Neuronal stem cell (in vitro differentiated cells): Measurements from ENCODE around the gene MYPN.

ENCODE experiments used
- DNase-seq: peaks from one replicate; pipeline ENCODE4 v3.0.0-alpha.2; 2013; ENCODE audit warnings: low spot score
- H2AFZ ChIP-seq: one replicate; pipeline ENCODE4 v1.6.1; 2013; ENCODE audit warnings: mild to moderate bottlenecking, low read length, inconsistent platforms
- H2AK5ac ChIP-seq: 2 replicates; pipeline ENCODE4 v1.6.1; 2013; ENCODE audit warnings: low read depth, mild to moderate bottlenecking, inconsistent platforms, low read length, moderate library complexity, mixed read lengths
- H2BK120ac ChIP-seq: 2 replicates; pipeline ENCODE4 v1.6.1; 2013; ENCODE audit warnings: low read depth, mild to moderate bottlenecking, inconsistent platforms, low read length, moderate library complexity, mixed read lengths
- H2BK12ac ChIP-seq: one replicate; pipeline ENCODE4 v1.6.1; 2013; ENCODE audit warnings: low read length, inconsistent platforms
- H2BK15ac ChIP-seq: 2 replicates; pipeline ENCODE4 v1.6.1; 2013; ENCODE audit warnings: mild to moderate bottlenecking, low read length, inconsistent platforms, mixed read lengths
- H2BK5ac ChIP-seq: one replicate; pipeline ENCODE4 v1.6.1; 2013; ENCODE audit warnings: inconsistent platforms, mild to moderate bottlenecking, low read length, moderate library complexity
- H3K14ac ChIP-seq: one replicate; pipeline ENCODE4 v1.6.1; 2013; ENCODE audit warnings: low read length, inconsistent platforms
- H3K18ac ChIP-seq: 2 replicates; pipeline ENCODE4 v1.6.1; 2013; ENCODE audit warnings: low read length, inconsistent platforms
- H3K23ac ChIP-seq: 2 replicates; pipeline ENCODE4 v1.6.1; 2013; ENCODE audit warnings: low read depth, mild to moderate bottlenecking, mixed read lengths, low read length, inconsistent platforms; ENCODE audit not compliant: poor library complexity
- H3K27ac ChIP-seq: replicated peaks from 3 replicates; pipeline ENCODE4 v1.5.1; 2013; ENCODE audit warnings: low read length, inconsistent platforms
- H3K27me3 ChIP-seq, 3 experiments: 2 replicates each; pipeline ENCODE4 v1.6.1; 2013; ENCODE audit warnings: low read length in 3 of 3, mild to moderate bottlenecking in 2 of 3, inconsistent platforms in 1 of 3, low read depth in 1 of 3, mixed read lengths in 1 of 3, moderate library complexity in 1 of 3; ENCODE audit not compliant: control insufficient read depth in 3 of 3, insufficient read depth in 3 of 3
- H3K36me3 ChIP-seq, 2 donors: replicated peaks in 1 of 2; 2 replicates each; pipeline ENCODE4 v1.6.1; 2013; ENCODE audit warnings: low read length in 2 of 2; ENCODE audit not compliant: control insufficient read depth in 2 of 2, insufficient read depth in 2 of 2
- H3K4ac ChIP-seq: 2 replicates; pipeline ENCODE4 v1.6.1; 2013; ENCODE audit warnings: inconsistent platforms, mild to moderate bottlenecking, low read length, moderate library complexity
- H3K4me1 ChIP-seq, 2 donors: 1 replicate in 1 of 2; 2 replicates in 1 of 2; pipeline ENCODE4 v1.6.1; 2013; ENCODE audit warnings: low read length in 2 of 2, low read depth in 1 of 2; ENCODE audit not compliant: control insufficient read depth in 2 of 2, insufficient read depth in 1 of 2
- H3K4me2 ChIP-seq: one replicate; pipeline ENCODE4 v1.6.1; 2013; ENCODE audit warnings: mild to moderate bottlenecking, low read length, inconsistent platforms; ENCODE audit not compliant: insufficient read depth, poor library complexity, severe bottlenecking
- H3K4me3 ChIP-seq, 2 donors: 2 replicates each; pipeline ENCODE4 v1.5.1; 2013; ENCODE audit warnings: low read length in 2 of 2, mild to moderate bottlenecking in 2 of 2, inconsistent platforms in 1 of 2, moderate library complexity in 1 of 2
- H3K79me1 ChIP-seq: one replicate; pipeline ENCODE4 v1.6.1; 2013; ENCODE audit warnings: low read depth, mild to moderate bottlenecking, inconsistent platforms, low read length, moderate library complexity
- H3K9ac ChIP-seq: one replicate; pipeline ENCODE4 v1.6.1; 2013; ENCODE audit warnings: mild to moderate bottlenecking, low read depth, low read length, inconsistent platforms; ENCODE audit not compliant: poor library complexity
- H3K9me3 ChIP-seq, 2 donors: replicated peaks in 1 of 2; 2 replicates each; pipeline versions ENCODE3 to v1.6.1; 2013; ENCODE audit warnings: low read length in 2 of 2, mild to moderate bottlenecking in 2 of 2, inconsistent platforms in 1 of 2, low read depth in 1 of 2, mixed read lengths in 1 of 2, moderate library complexity in 1 of 2; ENCODE audit not compliant: control insufficient read depth in 2 of 2, insufficient read depth in 1 of 2
- H4K8ac ChIP-seq: one replicate; pipeline ENCODE4 v1.6.1; 2013; ENCODE audit warnings: low read depth, mild to moderate bottlenecking, inconsistent platforms, low read length, moderate library complexity
- H4K91ac ChIP-seq: one replicate; pipeline ENCODE4 v1.6.1; 2013; ENCODE audit warnings: low read length, low read depth, mild to moderate bottlenecking, inconsistent platforms; ENCODE audit not compliant: poor library complexity
- WGBS, 2 donors: extraction: QIAGEN DNeasy Blood & Tissue Kit; methylation state at CpG; one replicate each; pipeline ENCODE4 v1.1.7; 2013; ENCODE audit warnings: missing lambda C conversion rate in 2 of 2, mixed read lengths in 1 of 2; ENCODE audit not compliant: insufficient read length in 2 of 2, insufficient replicate concordance in 1 of 2; ENCODE audit errors: extremely low coverage in 2 of 2; 5-methylcytosine and 5-hydroxymethylcytosine counted together

Gene MYPN

GRCh38 chr10:68231106-68231816 is 122.0 kb downstream of the MYPN start:
- no peaks in the 10 kb centered on the region for H3K79me1 ChIP-seq
- peak overlapping the region; percentile 92 for H3K9ac ChIP-seq
- H3K14ac ChIP-seq, result peak overlapping the region; percentile 96
- H4K91ac ChIP-seq, result peak overlapping the region; percentile 46
- peak overlapping the region; percentile 82 for H2BK5ac ChIP-seq
- H3K27me3 ChIP-seq, result peaks cover 0 to 26% (median 5%) of the 10 kb centered on the region in 3 experiments
- peak overlapping the region; percentile 86 for H4K8ac ChIP-seq
- peak overlapping the region; percentile 83 for H2BK15ac ChIP-seq
- no peak overlapping the region for H2AK5ac ChIP-seq
- H3K36me3 ChIP-seq, result no peaks in the 10 kb centered on the region
- peak overlapping the region; percentile 57 for H3K27ac ChIP-seq
- WGBS, 2 donors, result no CpG with 5 or more reads among the region's 81 CpGs
- peak overlapping the region; percentile 70 to 86 for H3K4me3 ChIP-seq
- no peak overlapping the region for H3K4ac ChIP-seq
- peak overlapping the region; percentile 95 for H3K4me2 ChIP-seq
- peak overlapping the region; percentile 100 for H2AFZ ChIP-seq
- no peaks in the 10 kb centered on the region for H3K9me3 ChIP-seq
- H2BK120ac ChIP-seq, result no peak overlapping the region
- H3K18ac ChIP-seq, result peak overlapping the region; percentile 98
- peak overlapping the region; percentile 58 for H2BK12ac ChIP-seq
- H3K4me1 ChIP-seq, result peaks cover 3 to 4% of the 10 kb centered on the region in 2 donors
- DNase-seq, result peak; percentile 77
- peak overlapping the region; percentile 99 for H3K23ac ChIP-seq

GRCh38 chr10:68231817-68232251 is 122.5 kb downstream of the MYPN start, which contains the start of gene ATOH7:
TSS of gene ATOH7 (minus strand) at chr10:68232113. CDS start at chr10:68231677, 436 bp downstream.
- Histone ChIP-seq H2AFZ (peak within 1 kb of the TSS; percentile 100), H3K4me2 (peak within 1 kb of the TSS; percentile 95), H3K18ac (peak within 1 kb of the TSS; percentile 98), H3K36me3 (no peaks in the 10 kb centered on the region), H3K9ac (peak within 1 kb of the TSS; percentile 92), H3K14ac (peak within 1 kb of the TSS; percentile 96), H3K27me3 (peaks cover 0 to 26% (median 5%) of the 10 kb centered on the region in 3 experiments), H3K27ac (peak within 1 kb of the TSS; percentile 57), H2BK12ac (peak within 1 kb of the TSS; percentile 58), H2BK120ac (no peak within 1 kb of the TSS), H4K91ac (peak within 1 kb of the TSS; percentile 46), H3K4me3 (peak within 1 kb of the TSS; percentile 70 to 86), H2BK5ac (peak within 1 kb of the TSS; percentile 82), H3K23ac (peak within 1 kb of the TSS; percentile 99), H3K4me1 (peaks cover 3 to 4% of the 10 kb centered on the region in 2 donors), H3K4ac (no peak within 1 kb of the TSS), H2AK5ac (no peak within 1 kb of the TSS), H3K79me1 (no peaks in the 10 kb centered on the region), H2BK15ac (peak within 1 kb of the TSS; percentile 83), H3K9me3 (no peaks in the 10 kb centered on the region), H4K8ac (peak within 1 kb of the TSS; percentile 86)
- DNase-seq, result no peak
- WGBS, 2 donors, result no CpG with 5 or more reads among the region's 13 CpGs

GRCh38 chr10:68233046-68233445 is 123.8 kb downstream of the MYPN start:
- no peak overlapping the region for H3K9ac ChIP-seq
- H2BK15ac ChIP-seq, result no peak overlapping the region
- H3K4me1 ChIP-seq, result peaks cover 3 to 4% of the 10 kb centered on the region in 2 donors
- H2BK120ac ChIP-seq, result no peak overlapping the region
- no peak overlapping the region for H3K18ac ChIP-seq
- H4K91ac ChIP-seq, result no peak overlapping the region
- no peak overlapping the region for H2AK5ac ChIP-seq
- H2BK5ac ChIP-seq, result no peak overlapping the region
- no peak overlapping the region for H3K4ac ChIP-seq
- H3K23ac ChIP-seq, result no peak overlapping the region
- H4K8ac ChIP-seq, result no peak overlapping the region
- no peak overlapping the region for H2AFZ ChIP-seq
- H3K14ac ChIP-seq, result no peak overlapping the region
- H3K4me2 ChIP-seq, result no peak overlapping the region
- no peaks in the 10 kb centered on the region for H3K79me1 ChIP-seq
- H3K36me3 ChIP-seq, result no peaks in the 10 kb centered on the region
- H2BK12ac ChIP-seq, result no peak overlapping the region
- no peaks in the 10 kb centered on the region for H3K9me3 ChIP-seq
- no peak for DNase-seq
- H3K27ac ChIP-seq, result no peak overlapping the region
- whole genome bisulfite sequencing, 2 donors, result no CpG with 5 or more reads among the region's 3 CpGs
- H3K4me3 ChIP-seq, result no peak overlapping the region
- peaks cover 0 to 26% (median 5%) of the 10 kb centered on the region in 3 experiments for H3K27me3 ChIP-seq

- H4K91ac ChIP-seq, result no peak overlapping the region
- H3K4ac ChIP-seq, result no peak overlapping the region
- no peak overlapping the region for H2AK5ac ChIP-seq
- no peak overlapping the region for H3K4me2 ChIP-seq
- no peak overlapping the region for H2AFZ ChIP-seq
- DNase-seq, result no peak
- H3K9ac ChIP-seq, result no peak overlapping the region
- no peak overlapping the region for H3K27ac ChIP-seq
- peaks cover 3 to 6% of the 10 kb centered on the region in 2 donors for H3K4me1 ChIP-seq
- H2BK5ac ChIP-seq, result no peak overlapping the region
- H3K27me3 ChIP-seq, result peaks cover 0 to 14% (median 4%) of the 10 kb centered on the region in 3 experiments
- no peak overlapping the region for H3K14ac ChIP-seq
- H2BK15ac ChIP-seq, result no peak overlapping the region
- H4K8ac ChIP-seq, result no peak overlapping the region
- WGBS, 2 donors, result no CpG with 5 or more reads among the region's 2 CpGs
- no peak overlapping the region for H2BK120ac ChIP-seq
- H3K4me3 ChIP-seq, result no peak overlapping the region
- H3K18ac ChIP-seq, result no peak overlapping the region
- no peaks in the 10 kb centered on the region for H3K79me1 ChIP-seq
- no peak overlapping the region for H3K23ac ChIP-seq
- no peaks in the 10 kb centered on the region for H3K36me3 ChIP-seq
- no peaks in the 10 kb centered on the region for H3K9me3 ChIP-seq
- H2BK12ac ChIP-seq, result no peak overlapping the region
Observed at GRCh38 chr10:68235111-68235510, 125.8 kb downstream of the MYPN start.
